ENCODE results near the gene TXNL4B.

Gene TXNL4B

DNA sequence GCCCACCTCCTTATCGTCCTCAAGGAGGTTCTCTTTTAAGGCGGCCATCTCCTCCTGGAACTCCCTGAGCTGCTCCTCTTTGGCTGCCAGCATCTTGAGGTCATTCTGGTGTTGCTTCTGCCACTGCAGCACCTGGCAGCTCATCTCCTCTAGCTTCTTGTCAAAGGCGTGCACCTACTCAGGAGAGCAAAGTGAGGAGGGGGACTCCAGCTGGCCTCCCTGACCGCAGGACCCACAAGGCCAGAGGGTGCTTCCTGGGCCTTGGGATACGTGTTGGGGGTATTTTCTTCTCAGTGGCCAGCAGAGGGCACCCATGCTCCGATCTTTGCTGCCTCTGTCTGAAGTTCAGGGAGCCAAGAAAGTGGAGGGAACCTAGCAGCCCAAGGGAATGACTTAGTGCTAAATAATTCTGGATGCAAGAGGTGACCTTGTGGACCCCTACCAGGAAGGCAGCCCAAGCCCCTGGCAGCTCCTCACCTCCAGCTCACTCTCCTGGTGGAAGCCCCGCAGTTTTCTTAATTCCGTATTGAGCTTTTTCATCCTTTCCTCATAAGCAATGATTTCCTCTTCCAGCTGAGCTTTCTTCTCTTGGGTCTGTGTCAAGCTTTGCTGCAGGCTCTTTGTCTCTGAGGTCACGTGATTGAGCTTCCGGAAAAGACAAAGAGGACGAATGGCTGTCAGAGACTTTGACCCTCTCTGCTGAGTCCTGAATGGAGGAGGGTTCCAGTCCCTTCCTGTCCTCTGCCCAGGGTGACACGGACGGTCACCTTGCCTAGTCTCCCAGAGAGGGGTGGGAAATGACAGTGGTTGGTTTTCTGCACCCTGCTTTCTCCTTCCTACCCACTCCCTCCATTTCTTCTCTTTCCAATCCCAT is 31.6 kb upstream of the TXNL4B start:
- TF ChIP-seq CTCF (IDR thresholded peaks at IDR 0.05; ENCODE audit: borderline replicate concordance, control extremely low read depth, extremely low read depth, insufficient read depth, missing control alignments): peak; percentile 87
- in situ Hi-C loops (cut with MboI; ENCODE audit: low sequenced_read_pairs, unreplicated experiment): loop anchor here (10.0 kb wide), 1 partner anchor 340 kb away; no protein-coding TSS in a partner anchor
- DNase-seq (ENCODE audit: low spot score): peak; percentile 79

DNA sequence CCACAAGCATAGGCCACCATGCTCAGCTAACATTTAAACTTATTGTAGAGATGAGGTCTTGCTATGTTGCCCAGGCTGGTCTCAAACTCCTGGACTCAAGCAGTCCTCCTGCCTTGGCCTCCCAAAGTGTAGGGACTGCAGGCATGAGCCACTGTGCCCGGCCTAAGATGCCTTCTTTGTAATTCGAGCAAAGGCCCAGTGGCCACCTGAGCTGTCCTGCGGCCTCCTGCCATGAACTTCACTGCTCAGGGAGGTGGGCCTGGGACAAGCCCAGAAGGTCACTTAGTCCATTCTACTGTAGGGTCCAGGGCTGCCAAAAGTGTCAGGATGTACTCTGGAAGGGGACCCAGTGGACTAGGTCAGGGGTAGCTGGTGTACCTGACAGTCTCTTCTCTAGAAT is 30.7 kb upstream of the TXNL4B start:
- in situ Hi-C loops (cut with MboI; ENCODE audit: low sequenced_read_pairs, unreplicated experiment): loop anchor here (10.0 kb wide), 1 partner anchor 341 kb away; no protein-coding TSS in a partner anchor
- TF ChIP-seq CTCF (IDR thresholded peaks at IDR 0.05; ENCODE audit: borderline replicate concordance, control extremely low read depth, extremely low read depth, insufficient read depth, missing control alignments): no peak

DNA sequence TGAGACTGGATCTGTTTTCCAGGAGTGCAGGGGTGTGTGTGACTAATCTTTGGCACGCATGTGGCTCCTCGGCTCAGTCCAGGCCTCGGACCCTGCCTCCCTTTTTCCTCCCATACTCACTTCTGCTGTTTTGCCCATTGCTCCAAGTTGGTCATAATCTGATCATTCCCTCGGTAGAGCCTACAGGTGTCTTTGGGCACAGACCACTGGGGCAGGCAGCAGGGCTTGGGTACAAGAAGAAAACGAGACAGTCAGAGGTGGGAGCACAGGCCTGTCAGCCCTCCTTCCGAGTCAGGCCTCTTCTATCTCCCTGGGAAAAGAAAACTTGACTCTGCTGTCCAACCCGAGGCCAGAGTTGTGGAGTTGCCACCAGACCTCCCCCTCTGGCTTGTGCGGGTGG is 30.0 kb upstream of the TXNL4B start:
- in situ Hi-C loops (cut with MboI; ENCODE audit: low sequenced_read_pairs, unreplicated experiment): loop anchor here (10.0 kb wide), 1 partner anchor 341 kb away; no protein-coding TSS in a partner anchor
- no peak for TF ChIP-seq CTCF (IDR thresholded peaks at IDR 0.05; ENCODE audit: borderline replicate concordance, control extremely low read depth, extremely low read depth, insufficient read depth, missing control alignments)
- peak; percentile 12 for DNase-seq (ENCODE audit: low spot score)

More for the DNA sequence above, 30.7 kb upstream of the TXNL4B start:
- DNase-seq (ENCODE audit: low spot score): no peak

- in situ Hi-C loops (cut with MboI; ENCODE audit: low sequenced_read_pairs, unreplicated experiment): loop anchor here (10.0 kb wide), 1 partner anchor 342 kb away; no protein-coding TSS in a partner anchor
- DNase-seq (ENCODE audit: low spot score): no peak
- no peak for TF ChIP-seq CTCF (IDR thresholded peaks at IDR 0.05; ENCODE audit: borderline replicate concordance, control extremely low read depth, extremely low read depth, insufficient read depth, missing control alignments)
Measured at GRCh38 chr16:72122916-72123315, 29.5 kb upstream of the TXNL4B start.

DNA sequence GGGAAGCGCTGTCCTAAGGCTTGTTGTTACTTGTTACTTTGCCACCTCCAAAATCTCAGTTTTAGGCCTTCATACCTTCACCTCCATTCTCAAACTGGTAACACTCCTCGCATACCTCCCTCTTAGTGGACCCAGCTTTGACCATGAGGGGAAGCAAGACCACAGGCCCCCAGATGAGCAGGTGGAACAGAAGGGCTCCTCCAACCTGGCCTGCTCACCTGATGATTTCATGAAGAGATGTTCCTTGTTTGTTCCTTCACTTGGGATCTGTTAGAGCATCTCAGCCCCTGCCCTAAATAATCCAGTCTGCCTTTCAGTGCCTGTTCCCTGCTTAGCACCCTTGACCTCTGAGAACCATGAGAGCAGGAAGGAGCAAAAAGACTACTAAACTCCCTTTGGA is 28.9 kb upstream of the TXNL4B start:
- no peak for TF ChIP-seq CTCF (IDR thresholded peaks at IDR 0.05; ENCODE audit: borderline replicate concordance, control extremely low read depth, extremely low read depth, insufficient read depth, missing control alignments)
- no peak for DNase-seq (ENCODE audit: low spot score)
- in situ Hi-C loops (cut with MboI; ENCODE audit: low sequenced_read_pairs, unreplicated experiment): loop anchor here (10.0 kb wide), 1 partner anchor 342 kb away; no protein-coding TSS in a partner anchor

DNA sequence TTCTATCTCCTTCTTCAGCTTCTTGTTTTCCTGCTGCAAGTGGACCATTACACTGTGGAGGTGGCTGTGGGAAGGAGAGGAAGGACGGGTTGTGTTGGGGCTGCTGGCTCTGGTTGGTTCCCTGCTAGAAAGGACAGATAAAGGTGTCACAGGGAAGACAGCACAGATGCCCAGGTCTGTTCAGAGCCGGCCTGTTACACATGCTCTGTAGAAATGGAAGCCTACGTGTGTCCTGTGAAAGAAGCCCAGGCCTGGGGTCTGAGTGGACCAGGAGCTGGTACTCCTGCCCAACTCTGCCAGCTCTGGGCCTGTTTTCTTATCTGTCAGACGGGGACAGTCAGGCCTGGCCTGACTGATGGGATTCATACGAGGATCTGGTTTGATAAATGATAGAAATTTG is 26.6 kb upstream of the TXNL4B start:
- TF ChIP-seq CTCF (IDR thresholded peaks at IDR 0.05; ENCODE audit: borderline replicate concordance, control extremely low read depth, extremely low read depth, insufficient read depth, missing control alignments): no peak
- in situ Hi-C loops (cut with MboI; ENCODE audit: low sequenced_read_pairs, unreplicated experiment): loop anchor here (10.0 kb wide), 1 partner anchor 345 kb away; no protein-coding TSS in a partner anchor

More for the DNA sequence above, 26.6 kb upstream of the TXNL4B start:
- peak; percentile 4 for DNase-seq (ENCODE audit: low spot score)

Data from GM13976 (cell line).